ENCODE data around the gene LYPD8. TPM values are rescaled to one million over a fixed set of nuclear protein-coding genes. Genes with fewer than 3 reads are reported as not detected.

LYPD8 gene
- total RNA-seq, 1 donor from 2014 or later = not detected

DNA sequence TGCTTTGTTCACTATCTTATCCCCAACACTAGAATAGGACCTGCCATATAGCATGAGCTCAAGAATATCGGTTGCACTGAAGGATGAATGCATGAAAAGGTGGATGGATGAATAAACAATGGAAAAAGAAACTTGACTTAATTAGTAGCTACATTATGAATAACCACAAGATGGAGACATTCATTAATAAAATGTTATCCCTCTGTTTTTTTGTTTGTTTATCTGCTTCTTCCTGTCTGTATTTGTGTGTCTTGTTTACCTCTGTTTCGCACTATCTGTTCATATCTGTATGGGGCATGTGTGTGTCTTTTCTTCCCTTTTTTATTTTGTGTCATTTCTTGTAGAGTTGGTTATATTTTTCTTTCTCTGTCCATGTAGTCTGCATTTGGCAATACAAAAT lies 51.9 kb downstream of the LYPD8 start:
- no peak overlapping the region for H3K4me3 ChIP-seq (ENCODE audit: low read depth, low read length)
- TF ChIP-seq, protein P1, sequence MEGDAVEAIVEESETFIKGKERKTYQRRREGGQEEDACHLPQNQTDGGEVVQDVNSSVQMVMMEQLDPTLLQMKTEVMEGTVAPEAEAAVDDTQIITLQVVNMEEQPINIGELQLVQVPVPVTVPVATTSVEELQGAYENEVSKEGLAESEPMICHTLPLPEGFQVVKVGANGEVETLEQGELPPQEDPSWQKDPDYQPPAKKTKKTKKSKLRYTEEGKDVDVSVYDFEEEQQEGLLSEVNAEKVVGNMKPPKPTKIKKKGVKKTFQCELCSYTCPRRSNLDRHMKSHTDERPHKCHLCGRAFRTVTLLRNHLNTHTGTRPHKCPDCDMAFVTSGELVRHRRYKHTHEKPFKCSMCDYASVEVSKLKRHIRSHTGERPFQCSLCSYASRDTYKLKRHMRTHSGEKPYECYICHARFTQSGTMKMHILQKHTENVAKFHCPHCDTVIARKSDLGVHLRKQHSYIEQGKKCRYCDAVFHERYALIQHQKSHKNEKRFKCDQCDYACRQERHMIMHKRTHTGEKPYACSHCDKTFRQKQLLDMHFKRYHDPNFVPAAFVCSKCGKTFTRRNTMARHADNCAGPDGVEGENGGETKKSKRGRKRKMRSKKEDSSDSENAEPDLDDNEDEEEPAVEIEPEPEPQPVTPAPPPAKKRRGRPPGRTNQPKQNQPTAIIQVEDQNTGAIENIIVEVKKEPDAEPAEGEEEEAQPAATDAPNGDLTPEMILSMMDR (conservative IDR thresholded peaks at IDR 0.05; ENCODE audit: low read depth, low read length) = no peak
- DNase-seq (ENCODE audit: low read depth) = no peak

DNA sequence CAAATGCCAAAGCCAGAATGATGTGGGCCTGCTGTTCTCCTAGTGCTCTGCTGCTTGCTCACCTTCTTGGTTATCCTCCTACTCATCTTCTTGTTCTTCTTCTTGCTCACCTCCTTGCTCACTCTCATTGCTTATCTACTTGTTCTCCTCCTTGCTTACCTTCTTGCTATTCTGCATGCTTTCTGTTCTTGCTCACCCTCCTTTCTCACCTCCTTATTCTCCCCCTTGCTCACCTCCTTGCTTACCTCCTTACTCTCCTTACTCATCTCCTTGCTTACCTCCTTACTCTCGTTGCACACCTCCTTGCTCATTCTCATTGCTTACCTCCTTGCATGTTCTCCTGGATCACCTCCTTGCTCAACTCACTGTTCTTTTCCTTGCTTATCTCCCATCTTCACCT lies 52.8 kb downstream of the LYPD8 start, which contains the start of gene OR14I1:
Gene OR14I1 (minus strand): TSS at position 53 of the 400 bp plus-strand sequence.
- no peak within 1 kb of the TSS for H3K4me3 ChIP-seq (ENCODE audit: low read depth, low read length)
- no peak for DNase-seq (ENCODE audit: low read depth)
- TF ChIP-seq, protein P1 (conservative IDR thresholded peaks at IDR 0.05; ENCODE audit: low read depth, low read length) = no peak

DNA sequence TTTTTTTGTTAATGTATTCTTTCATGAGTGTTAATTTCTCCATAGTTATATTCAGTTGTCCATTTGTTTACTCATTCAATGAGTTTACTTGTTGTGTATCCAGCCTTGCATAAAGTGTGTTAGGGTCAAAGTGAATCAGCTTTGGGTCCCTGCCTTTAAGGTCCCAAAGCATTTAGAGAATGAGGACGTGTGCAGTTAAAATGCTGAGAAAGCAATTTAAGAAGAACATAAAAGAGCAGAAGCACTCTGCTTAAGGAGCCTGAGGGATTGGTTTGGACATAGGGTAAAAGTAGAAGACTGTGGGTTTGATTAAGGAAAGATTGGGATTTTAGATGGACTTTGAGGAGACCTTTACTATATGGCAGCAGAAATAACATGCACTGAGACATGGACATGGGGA lies 56.5 kb downstream of the LYPD8 start:
- no peak for DNase-seq (ENCODE audit: low read depth)
- no peak overlapping the region for H3K4me3 ChIP-seq (ENCODE audit: low read depth, low read length)
- TF ChIP-seq, protein P1 (conservative IDR thresholded peaks at IDR 0.05; ENCODE audit: low read depth, low read length) = no peak

DNA sequence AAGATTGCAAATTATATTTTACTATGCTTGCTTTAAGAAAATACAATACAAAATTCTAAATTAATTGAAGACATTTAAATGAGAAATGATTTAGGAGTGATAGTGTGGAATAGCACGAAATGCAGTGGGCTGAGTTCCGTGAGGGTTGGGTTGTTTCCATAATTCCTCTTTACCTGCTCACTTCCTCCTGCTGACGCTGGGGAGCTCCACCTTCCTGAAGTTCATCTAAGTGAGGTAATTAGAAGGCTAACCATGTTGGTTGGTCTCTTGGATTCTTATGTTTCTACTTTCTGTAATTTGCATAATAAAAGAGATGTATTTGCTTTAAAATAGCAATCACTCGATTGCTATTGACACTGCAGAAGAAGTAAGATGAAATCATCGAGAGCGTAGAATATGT lies 57.7 kb downstream of the LYPD8 start:
- H3K4me3 ChIP-seq (ENCODE audit: low read depth, low read length) = no peak overlapping the region
- no peak for DNase-seq (ENCODE audit: low read depth)
- TF ChIP-seq, protein P1 (conservative IDR thresholded peaks at IDR 0.05; ENCODE audit: low read depth, low read length) = no peak

DNA sequence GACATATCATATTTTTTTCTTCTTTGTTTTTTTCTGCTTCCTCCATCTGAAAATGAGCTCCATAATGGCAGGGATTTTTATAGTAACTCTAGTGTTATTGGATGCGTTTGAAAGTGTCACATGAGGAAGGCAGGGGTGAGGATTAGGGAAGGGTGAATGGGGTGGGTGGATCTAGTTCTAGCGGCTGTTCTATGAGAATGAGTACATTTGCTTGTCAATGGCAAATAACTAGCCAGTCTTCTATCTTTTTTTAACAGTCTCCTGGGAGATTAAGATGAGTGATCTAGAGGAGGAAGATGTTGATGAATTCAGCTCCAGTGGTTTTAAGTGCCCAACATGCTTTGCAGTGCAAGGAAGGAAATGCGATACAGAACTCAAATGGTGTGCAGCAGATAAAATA lies 58.8 kb downstream of the LYPD8 start:
- no peak for DNase-seq (ENCODE audit: low read depth)
- TF ChIP-seq, protein P1 (conservative IDR thresholded peaks at IDR 0.05; ENCODE audit: low read depth, low read length) = no peak
- H3K4me3 ChIP-seq (ENCODE audit: low read depth, low read length) = no peak overlapping the region

DNA sequence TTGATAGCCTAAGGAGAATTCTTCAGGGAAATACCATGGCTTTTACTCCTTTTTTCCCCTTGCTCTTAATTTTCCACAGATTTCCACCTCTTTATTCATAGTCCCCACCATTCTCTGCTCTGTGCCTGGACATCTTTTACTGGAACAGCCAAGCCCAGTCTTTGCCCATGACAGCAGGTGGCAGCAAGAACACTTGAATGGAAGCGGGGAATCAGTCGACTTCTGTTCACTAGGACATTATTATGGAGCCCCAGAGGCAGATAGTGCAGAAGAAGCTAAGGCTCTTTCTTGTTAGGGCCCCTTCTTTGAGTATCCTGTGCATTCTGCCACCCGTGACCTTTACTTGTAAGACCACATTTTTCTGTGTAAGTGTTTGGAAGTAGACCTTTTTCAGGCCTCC lies 59.3 kb downstream of the LYPD8 start:
- no peak for DNase-seq (ENCODE audit: low read depth)
- H3K4me3 ChIP-seq (ENCODE audit: low read depth, low read length) = no peak overlapping the region
- TF ChIP-seq, protein P1 (conservative IDR thresholded peaks at IDR 0.05; ENCODE audit: low read depth, low read length) = peak; percentile 43

DNA sequence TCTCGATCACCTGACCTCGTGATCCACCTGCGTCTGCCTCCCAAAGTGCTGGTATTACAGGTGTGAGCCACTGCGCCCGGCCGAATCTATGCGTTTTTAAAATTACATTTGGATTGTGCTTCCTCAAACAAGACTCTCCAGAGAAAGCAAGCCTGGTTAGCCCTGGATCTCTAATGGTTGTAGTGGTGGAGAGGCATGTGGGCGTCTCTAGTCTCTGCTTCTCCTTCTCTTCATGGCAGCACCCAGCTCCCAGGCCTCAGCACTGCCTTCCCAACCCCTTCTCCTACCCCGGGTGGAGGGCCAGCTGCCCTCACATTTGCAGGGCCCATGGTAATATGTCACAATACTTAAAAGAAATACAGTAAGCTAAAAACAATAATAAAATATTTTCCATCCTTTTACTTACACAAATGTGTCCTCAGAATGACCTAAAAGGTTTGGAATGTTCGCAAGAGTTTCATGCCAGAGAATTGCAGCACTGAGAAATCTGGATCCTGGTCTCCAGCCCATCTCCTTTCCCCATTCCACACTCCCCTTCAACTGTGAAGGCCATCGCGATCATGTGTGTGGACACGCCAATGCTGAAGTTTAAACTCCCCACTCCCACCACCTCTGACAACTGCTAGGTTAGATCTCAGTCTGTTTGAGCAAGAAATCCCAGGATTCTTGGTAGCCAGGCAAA lies 60.0 kb downstream of the LYPD8 start:
- peak; percentile 50 for DNase-seq (ENCODE audit: low read depth)
- TF ChIP-seq, protein P1 (conservative IDR thresholded peaks at IDR 0.05; ENCODE audit: low read depth, low read length) = no peak
- no peak overlapping the region for H3K4me3 ChIP-seq (ENCODE audit: low read depth, low read length)

Data from epithelial cell of proximal tubule (primary cell).